ENCODE results near the gene RDX.
"Not testable (repeated sequence)": the region's sequence is repeated elsewhere in the genome, so short reads cannot be mapped to it uniquely, and the experiment has no call there.

RDX gene

DNA sequence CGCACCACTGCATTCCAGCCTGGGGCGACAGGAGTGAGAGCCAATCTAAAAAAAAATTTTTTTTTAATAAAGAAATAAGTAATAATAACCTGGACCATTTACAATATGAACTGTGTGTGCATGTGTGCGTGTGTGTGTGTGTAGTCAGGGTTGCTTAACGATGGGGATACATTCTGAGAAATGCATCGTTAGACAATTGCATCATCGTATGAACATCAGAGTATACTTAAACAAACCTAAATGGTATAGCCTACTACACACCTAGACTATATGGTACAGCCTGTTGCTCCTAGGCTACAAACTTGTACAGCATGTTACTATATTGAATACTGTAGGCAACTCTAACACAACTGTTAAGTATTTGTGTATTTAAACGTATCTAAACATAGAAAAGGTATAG lies 26.4 kb downstream of the RDX start:
- no peak for DNase-seq

DNA sequence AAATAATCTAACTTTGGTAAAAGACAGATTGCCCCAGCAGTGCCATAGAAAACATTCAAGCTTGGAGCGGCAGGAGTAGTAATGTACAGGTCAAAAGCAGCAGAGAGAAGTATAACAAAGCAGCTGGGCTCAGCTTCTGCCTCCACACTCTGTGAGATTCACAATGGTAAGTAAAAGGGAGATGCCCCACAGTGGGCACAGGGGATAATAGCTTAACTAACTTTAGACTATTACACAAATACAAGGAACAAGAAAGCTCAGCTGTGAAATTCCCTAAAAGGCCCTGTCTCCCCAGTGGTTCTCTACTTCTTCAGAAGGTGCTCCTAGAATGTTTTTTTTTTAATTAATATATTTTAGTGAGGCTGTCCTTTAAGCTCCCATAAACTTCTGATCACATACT lies 28.0 kb downstream of the RDX start:
- no peak for DNase-seq

DNA sequence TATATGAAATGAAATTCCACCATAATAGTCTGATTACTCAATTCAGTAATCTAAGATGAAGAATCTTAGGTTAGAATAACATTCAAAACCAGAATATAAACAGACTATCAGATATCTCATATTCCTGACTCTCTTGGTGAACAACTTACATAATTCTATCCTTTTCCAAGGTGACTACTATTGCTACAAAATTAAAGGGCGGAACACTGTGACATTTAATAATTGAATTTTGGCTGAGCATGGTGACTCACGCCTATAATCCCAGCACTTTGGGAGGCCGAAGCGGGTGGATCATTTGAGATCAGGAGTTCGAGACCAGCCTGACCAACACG lies 34.4 kb downstream of the RDX start:
- no peak for DNase-seq

DNA sequence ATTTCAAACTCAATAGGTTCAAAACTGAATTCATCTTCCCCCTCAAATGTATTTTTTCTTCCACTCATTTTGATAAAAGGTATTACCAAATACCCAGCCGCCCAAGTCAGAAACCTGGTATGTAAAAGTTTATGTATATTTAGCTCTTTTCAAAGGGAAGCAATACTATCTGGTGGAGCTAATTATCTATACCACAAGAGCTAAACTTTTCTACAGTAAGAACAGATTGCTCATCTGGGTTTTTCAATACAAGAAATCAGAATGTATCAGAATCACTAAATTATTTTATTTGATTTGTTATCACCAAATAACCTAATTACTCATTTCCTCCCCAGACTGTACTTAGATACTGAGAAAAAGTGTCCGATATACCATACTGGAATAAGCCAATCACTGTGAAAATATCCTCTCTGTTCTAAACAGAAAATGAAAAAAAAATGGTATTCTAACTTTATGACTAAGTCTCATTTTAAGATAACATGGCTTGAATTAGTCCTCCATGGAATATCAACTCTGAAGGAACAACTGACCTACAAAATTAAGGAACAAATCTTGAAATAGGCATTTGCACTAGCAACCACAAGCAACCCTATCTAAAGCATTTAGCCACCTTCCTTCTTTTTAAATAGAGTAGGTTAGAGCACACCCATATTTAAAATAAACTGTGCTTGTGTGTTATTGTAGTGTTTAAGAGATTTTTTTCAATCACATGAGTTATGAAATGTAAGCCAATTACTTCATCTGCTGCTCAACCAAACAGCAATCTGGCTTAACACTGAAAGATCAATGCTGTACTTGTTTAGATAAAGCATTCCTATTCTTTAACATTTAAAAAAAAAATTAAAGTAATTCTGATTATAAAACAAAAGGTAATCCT lies 35.0 kb downstream of the RDX start:
- DNase-seq: no peak

DNA sequence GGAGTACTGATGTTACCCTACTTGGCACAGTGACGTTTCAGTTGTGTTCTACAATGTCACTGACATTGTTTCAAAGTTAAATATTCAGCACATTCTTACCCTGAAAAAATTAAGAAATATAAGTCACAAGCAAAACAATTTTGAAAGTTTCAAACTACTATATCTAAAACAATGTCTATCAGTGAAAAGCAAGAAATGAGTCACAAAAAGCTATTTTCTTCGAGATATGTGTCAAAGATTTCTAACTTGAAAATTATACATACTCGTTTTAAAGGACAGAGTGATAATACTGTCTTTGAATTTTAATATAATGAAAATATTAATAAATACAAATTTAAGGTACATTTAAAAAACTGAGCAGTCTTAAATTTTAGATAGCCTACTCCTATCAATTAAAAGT lies 42.9 kb downstream of the RDX start:
- no peak for DNase-seq

DNA sequence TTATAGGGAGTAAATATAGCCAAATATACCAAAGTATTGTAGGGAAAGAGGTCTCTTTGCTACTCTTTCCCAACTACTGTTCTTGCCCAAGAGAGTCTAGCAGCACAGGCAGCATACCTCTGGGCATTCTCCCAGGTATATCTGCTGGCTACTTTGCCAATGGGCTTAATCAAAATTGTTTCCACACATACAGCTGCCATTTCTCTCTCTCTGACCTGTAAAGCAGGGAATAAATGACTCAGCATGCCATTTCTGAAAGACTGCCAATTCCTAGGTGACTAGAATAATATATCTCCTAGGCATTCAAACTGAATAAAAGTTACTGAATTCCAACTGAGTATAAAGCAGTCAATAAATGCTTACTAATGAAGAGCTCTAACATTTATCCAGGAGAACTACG lies 44.6 kb downstream of the RDX start:
- DNase-seq: no peak

DNA sequence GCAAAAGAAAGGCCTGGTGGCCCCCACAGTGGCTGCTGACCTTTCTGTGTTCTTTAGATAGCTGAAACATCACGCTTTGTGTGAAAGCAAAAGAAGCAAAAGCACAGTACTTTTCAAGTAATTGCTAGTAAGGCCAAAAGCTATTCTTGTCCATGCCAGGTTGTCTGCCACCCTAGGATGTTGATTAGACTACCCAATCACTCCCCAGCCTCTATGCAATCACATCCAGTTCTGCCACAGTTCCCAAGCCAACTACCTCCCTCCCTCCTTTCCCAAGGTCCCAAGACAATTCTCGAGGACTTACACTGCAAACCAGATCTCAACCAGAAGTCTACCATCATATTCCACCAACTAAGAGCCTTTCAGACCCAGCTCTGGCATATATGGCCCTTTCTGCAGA lies 46.2 kb downstream of the RDX start:
- no peak for DNase-seq

DNA sequence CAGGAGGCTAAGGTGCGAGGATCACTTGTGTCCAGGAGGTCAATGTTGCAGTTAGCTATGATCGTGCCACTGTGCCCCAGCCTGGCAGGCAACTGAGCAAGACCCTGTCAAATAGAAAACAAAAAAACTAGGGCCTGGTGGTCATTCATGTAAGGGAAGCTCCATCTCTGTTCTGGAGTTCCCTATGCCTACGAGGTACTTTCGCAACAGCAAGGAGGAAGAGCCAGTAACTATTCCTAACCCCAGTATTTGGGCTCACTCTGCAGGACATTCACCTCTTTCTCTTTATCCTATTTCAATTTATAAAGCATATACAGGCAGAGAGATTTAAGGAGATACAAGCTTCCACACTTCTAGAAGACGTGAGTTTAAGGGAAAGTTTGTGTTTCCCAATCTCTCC lies 46.6 kb downstream of the RDX start:
- DNase-seq: no peak

DNA sequence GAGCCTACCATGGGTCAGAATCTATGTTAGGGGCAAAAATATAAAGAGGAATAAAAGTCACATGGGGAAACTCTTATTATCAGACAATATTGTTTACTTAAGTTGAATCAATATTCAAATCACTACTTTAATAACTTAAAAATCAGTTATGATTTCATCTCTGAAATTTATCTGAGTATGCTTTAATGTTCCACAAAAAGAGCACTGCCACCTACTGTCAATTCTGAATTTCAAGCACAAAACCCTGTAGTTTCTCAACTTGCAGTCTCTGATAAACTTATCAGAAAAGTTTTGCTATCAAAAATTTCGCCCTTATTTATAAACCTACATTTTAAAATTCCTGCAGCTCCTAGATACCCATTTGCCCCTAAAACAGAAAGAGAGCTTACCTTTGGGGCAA lies 47.3 kb downstream of the RDX start:
- no peak for DNase-seq

DNA sequence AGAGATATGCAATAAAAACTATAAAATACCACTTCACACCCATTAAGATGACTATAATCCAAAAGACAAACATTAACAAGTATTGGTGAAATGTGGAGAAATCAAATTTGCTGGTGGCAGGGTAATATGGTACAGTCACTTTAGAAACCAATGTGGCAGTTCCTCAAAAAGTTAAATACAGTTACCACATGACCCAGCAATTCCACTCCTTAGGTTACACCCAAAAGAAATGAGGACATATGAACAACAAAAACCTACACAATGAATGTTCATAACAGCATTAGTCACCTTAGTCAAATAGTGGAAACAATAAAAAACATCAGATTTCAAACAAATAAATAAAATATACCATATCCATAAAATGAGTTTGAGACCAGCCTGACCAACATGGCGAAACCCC lies 52.6 kb downstream of the RDX start:
- no peak for DNase-seq

DNA sequence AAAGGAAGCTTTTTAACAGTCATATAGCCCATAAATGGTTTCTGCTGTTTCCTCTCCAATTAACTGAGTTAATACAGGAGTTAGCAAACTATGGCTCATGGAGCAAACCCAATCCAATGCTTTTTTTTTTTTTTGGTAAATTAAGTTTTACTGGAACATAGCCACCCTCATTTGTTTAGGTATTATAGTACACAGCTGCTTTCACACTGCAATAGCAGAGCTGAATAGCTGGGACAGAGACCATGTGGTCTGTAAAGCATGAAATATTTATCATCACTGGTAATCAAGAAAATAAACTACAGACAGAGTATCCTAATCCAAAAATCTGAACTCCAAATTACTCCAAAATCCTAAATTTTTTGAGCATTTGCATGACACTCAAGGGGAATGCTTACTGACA lies 53.7 kb downstream of the RDX start:
- no peak for DNase-seq

DNA sequence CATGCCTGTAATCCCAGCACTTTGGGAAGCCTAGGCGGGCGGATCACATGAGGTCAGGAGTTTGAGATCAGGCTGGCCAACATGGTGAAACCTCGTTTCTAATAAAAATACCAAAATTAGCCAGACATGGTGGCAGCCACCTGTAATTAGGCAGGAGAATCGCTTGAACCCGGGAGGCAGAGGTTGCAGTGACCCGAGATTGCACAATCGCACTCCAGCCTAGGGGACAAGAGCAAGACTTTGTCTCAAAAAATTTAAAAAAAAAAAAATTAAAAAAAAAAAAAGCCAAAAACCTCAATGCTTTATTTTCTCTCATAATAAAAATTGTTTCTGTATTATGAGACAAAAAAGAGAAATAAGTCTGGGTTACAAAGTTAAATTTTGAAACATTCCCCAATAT lies 54.2 kb downstream of the RDX start:
- no peak for DNase-seq

DNA sequence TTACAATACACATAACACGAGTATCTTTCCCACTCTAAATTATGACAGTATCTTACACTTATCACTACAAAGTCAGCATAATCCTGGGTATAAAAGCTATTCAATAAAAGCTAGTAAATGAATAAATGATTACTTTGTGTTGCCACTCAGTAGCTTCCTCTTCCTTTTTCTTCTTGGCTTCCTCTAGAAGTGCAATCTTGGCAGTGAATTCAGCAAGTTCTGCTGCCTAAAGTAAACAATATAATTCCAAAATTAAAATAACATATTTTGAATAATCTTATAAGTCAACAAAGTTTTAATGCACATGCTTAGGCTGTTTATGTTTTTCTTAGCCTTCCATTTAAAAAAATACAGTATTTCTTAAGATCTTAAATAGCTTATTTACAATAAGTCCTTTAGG lies 60.4 kb downstream of the RDX start:
- DNase-seq: no peak

DNA sequence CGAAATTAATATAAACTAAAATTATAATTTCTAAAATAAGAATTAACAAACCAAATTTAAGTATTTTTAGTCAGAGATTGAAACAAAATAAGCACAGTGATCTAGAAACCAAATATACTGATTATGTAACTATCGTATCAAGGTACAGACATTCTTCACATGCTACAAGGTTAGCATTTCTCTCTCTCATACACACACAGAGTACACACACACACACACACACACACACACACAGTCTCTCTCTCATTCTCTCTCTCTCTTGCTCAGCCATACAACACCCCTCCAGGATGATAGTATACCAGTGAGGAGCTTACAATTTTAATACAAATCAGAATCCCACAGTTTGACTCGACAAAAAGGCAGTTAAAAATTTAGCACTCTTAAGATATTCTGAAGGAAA lies 66.0 kb downstream of the RDX start:
- DNase-seq: no peak

DNA sequence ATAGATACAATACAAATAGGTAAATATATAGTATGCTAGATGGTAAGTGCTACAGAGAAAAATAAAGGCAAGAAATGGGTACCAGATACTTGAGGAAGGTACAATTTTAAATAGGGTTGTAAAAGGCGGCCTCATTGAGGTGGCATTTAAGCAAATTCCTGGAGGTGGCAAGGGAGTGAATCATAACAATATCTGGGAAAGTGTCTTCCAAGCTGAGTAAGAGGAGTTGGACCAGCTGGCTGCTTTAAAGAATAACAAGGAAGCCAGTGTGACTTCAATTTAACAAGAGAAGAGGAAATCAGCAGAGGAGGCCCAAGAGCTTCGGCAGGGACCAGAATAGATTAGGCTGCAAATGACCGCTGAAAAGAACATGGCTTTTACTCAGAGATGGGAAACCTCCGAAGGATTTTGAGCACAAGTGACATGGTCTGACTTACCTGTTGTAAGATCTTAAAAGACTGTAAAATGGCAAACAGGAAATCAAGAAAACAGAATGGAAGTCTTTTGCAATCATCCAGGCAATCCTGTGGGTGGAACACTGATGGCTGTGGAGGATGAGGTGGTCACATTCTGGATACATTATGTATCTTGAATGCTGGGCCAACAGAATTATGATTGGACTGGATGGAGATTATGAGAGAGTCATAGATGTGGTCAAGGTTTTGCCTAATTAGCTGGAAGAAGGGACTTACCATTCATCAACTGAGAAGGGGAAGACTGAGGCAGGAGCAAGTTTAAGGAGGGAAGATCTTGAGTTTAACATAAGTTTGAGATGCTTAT lies 77.2 kb downstream of the RDX start:
- no peak for DNase-seq

DNA sequence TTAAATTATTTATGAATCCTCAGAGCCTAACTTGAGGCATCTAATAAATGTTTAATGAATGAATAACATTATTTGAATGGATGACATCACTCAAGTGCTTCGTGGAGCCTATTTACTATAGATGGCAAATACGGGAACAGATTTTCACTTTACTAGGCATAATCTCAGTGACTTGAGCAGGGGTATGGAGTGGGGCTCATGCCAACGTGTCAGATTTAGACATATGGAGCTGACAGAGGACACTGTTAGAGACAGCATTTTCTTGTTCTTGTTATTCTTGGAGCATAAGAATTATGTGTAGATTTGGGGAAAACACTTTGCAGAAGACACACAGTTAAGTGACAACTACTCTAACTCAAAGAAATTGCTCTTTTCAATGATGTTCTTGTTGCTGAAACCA lies 78.5 kb downstream of the RDX start:
- no peak for DNase-seq

DNA sequence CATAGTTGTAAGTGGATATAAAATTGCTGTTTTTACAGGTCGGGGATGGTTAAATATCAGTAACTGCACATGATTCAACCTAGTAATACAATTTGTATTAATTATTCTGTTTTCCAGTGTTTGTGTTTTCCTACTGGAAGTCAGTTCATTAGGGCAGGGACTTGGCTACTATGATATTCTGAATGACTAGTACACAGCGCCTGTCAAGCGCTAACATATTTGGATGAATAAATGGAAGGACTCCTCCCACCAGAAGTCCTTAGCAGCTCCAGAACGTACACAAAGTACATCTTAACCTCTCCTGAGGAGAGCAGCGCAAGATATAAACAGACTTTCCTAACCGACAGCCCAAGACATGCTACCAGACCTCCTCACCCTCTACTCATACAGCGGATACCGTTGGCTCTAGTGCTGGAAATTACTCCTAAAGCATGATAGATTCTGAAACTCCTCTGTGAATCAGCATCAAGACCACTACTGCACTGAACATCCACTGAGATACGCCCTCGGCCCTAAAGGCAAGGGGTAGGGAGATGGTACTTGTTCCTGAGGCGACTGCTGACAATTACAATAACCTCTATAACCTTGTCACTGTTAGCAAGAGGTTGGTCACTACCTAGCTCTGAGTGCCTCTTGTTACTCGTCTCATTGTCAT lies 79.1 kb downstream of the RDX start:
- no peak for DNase-seq

DNA sequence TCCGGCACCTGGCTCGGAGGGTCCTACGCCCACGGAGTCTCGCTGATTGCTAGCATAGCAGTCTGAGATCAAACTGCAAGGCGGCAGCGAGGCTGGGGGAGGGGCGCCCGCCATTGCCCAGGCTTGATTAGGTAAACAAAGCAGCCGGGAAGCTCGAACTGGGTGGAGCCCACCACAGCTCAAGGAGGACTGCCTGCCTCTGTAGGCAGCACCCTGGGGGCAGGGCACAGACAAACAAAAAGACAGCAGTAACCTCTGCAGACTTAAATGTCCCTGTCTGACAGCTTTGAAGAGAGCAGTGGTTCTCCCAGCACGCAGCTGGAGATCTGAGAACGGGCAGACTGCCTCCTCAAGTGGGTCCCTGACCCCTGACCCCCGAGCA lies 87.1 kb downstream of the RDX start:
- not testable (repeated sequence) for DNase-seq

DNA sequence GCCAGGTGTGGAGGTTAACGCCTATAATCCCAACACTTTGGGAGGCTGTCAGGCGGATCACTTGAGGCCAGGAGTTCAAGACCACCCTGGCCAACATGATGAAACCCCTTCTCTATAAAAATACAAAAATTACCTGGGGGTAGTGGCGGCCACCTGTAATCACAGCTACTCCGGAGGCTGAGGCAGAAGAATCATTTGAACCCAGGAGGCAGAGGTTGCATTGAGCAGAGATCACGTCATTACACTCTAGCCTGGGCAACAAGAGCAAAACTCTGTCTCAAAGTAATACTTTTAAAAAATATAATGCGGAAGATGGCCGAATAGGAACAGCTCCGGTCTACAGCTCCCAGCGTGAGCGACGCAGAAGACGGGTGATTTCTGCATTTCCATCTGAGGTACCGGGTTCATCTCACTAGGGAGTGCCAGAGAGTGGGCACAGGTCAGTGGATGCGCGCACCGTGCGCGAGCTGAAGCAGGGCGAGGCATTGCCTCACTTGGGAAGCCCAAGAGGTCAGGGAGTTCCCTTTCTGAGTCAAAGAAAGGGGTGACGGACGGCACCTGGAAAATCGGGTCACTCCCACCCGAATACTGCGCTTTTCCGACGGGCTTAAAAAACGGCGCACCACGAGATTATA lies 87.6 kb downstream of the RDX start:
- not testable (repeated sequence) for DNase-seq

DNA sequence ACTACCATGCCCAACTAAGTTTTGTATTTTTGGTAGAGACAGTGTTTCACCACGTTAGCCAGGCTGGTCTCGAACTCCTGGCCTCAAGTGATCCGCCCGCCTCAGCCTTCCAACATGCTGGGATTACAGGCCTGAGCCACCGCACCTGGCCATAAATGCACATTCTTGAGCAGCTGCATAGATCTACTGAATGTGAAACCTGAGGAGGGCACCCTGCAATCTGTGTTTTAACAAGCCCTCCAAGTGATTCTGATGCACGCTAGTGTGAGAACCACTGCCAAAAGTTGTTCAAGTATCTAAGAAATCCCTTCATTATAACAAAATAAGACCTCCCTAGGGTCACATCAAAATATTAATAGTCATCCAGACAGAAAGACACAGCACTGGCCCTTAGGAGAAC lies 89.3 kb downstream of the RDX start:
- DNase-seq: no peak

DNA sequence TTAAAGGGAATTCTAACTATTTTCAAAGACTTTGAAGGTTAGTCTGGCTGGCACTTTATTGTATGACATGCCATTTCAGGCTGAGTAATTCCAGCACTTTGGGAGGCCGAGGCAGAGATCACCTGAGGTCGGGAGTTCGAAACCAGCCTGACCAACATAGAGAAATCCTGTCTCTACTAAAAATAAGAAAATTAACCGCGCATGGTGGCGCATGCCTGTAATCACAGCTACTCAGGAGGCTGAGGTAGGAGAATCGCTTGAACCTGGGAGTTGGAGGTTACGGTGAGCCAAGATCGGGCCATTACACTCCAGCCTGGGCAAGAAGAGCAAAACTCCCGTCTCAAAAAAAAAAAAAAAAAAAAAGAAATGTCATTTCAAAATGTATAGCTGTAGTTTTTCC lies 95.6 kb downstream of the RDX start:
- no peak for DNase-seq

DNA sequence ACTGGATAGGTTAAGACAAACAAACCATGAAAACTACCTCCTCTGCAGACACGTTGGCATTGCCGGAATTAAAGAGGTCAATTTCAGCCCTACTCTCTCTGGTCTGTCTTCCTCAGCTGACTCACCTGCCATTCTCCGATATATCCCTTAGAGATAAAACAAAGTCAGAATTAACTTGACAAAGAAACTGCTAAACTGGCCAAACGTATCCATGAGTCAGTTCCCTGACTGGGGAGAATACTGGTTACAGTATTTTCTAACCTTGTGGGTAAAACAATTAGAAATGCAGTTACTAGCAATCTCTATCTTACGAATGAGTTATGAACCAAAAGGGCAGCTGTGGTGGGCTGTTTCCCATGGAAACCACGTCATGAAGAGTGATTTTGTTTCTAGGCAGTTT lies 96.2 kb downstream of the RDX start:
- no peak for DNase-seq

DNA sequence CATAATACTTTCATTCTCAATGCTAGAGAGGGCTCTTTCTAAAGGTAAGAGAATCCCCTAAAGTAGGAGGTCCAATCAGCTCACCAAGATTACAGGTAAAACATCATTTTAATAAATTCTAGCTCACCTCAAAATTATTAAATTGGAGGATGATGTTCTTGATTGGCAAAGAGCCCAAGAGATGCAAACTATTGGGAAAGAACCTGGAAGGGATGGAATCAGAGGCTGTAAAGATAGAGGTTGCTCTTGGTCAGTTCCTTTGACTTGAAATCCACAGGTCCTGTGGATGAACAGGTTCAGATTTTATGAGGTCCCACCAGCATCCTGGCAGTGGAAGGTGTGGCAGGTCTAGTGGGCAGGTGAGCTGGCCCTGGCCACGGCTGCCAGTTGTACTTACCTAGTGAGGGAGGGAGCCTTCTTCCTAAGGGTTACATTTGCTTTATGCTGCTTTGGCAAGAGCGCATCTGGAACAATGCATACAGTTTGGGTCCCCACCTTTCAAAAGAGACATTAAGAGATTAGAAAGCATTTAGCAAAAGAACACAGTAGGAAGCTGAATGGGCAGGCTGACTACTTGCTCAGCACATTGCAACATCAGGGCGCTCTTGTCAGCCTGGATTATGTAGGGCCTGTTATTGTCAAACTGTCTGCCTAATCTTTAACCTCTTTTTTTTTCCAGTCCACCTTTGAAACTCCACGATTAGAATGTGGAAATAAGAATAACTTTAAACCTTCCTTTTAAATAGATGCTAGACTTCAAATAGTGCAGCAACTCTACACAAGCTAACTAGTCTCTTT lies 97.0 kb downstream of the RDX start:
- no peak for DNase-seq
